Activated CD4-positive, alpha-beta T cell treated with anti-CD3 and anti-CD28 coated beads for 4 hours (primary cell): ENCODE data around the gene NXT1.

Experiments
- DNase-seq, 2 donors: peaks; one replicate each; pipeline ENCODE4 v3.0.0-alpha.2; 2020

NXT1 gene

DNA sequence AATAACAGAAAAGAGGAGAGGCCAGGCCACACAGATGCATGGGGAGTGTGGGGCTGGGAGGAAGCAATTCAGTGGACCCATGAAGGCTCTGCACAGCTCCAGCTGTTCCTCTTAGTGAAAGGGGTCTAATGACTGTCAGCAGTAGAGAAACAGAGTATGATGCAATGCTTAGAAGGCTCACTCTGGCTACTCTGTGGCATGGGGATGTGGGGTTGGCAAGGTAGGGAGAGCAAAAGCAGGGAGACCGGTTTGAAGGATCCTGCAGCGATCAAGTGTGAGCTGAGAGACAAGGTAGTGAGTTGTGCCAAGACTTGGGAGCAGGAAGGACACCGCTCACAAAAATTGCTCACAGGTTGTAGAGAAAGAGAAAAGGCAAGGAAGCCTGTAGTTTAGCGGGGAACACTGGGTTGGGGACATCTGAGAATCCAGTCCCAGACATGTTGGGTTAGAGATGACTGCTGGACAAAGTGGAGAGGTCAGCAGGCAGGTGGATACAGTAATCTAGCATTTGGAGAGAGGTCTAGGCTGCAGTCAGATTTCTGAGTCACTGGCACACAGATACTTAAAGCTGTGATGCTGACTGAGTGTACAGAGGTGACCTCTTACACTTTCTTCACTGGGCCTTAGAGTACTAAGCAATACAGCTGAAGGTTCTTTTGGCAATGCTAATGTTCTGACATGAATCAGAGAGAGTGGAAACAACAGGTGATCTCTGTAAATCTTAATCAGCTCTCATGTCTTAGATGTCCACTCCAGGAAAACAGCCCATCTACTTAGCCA lies 43.6 kb downstream of the NXT1 start:
- no peak for DNase-seq

DNA sequence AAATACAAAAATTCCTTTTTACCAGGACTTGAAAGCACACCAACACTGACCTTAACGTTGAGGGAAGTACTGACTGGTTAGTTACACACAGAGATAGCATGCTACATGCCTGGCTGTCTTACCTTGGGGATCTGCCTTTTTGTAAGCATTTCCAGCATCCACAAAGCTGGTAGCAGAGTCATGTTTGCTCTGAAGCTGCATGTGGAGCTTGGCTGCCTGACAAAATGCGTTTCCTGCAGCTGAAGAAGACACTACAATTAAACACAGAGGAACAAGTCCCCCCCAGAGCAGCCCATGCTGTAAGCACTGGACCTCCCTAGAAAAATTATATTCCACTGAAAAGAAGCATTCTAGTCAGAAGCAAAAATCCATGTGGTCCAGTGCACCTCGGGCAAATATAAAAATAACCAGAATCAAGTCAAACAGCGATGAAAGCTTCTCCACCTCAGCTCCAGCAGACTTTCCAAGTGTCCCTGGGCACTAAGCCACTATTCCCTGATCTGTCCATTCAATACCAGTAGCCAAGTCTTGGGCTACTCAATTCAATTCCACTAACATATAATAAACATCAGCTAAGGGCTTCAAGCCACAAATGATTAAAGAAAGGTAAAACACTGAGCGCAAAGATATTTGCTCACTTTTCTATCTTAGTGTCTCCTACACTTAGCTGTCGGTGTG lies 46.5 kb downstream of the NXT1 start:
- DNase-seq = no peak

DNA sequence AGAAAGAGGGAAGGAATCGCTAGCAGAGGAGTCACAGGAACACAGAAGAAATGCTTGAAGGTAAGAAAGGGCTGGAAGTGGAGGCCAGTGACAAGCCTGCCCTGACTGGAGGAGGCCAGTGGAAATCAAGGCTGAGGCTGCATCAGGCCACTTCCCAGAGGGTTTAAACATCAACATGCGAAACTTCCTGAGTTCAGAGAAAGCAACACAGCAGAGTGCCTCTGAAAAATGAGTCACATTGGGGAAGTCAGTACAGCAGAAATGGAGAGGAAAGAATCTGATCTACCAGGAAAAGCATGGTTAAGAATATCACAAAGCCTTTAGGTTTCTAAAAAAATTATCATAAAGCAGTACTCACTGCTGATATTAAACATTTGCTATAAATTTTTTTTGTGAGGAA lies 47.4 kb downstream of the NXT1 start:
- DNase-seq = no peak

DNA sequence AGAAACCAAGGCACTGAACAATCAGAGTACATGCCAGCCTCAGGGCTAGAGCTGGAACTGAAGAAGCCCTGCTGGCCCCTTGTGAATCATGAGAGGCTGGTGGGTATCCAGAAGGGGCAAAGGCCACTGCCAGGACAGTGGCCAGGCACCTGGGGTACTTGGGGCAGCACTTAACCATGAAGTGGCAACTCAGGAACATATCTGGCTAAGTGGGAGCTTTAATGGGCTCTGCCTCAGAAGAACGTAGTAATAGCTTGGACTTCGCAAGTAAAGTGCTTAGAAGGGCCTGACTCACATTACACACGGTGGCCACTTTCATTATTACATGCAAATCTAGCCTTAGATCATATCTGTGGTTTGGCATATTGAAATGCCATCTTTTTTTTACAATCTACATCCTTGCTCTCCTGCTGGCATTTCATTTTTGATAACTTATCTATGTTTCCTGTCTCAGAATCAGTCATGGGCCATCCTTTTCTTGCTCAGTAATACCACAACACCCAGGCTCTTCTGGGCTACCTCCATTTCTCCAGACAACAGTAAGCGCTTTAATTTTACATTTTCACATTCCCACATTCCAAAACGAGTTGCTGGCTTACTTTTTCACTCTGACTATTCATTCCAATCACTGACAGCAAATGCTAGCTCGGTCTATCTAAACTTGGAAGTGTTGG lies 49.1 kb downstream of the NXT1 start:
- DNase-seq = no peak

DNA sequence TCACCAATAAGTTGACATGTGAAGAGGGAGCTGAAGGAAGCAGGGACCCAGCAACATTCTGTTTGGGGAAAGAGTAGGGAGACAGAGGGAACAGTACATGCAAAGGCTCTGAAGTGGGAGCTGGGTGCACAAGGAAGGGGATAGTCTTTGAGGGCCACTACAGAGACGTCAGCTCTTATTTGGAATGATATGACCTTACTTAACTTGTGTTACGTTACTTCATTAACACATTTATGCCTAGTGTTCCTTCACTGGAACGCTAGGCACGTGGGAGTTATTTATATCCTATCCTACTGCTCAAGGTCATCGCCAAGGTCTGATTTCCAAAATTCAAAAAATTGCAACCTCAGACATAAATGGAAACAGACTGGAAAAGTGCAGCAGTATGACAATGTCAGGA lies 50.5 kb downstream of the NXT1 start:
- DNase-seq = no peak

DNA sequence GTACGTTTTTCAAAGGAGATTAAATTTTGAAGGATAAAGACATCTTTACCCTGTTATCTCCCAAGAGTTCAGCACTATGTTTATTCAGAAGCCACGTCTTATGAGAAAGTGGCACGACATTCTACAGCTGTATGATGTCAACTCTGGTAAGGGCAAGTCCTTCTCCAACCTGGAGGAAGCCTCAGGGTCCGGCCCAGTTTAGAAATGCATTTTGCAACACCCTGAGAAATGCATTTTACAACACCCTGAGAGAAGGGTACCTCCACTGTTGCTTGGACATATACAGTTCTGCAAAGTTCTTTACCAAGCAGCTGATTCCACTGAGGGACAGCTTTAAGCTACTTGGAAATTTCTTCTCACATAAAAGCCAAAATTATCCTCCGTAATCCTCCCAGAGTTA lies 53.2 kb downstream of the NXT1 start:
- DNase-seq = no peak

DNA sequence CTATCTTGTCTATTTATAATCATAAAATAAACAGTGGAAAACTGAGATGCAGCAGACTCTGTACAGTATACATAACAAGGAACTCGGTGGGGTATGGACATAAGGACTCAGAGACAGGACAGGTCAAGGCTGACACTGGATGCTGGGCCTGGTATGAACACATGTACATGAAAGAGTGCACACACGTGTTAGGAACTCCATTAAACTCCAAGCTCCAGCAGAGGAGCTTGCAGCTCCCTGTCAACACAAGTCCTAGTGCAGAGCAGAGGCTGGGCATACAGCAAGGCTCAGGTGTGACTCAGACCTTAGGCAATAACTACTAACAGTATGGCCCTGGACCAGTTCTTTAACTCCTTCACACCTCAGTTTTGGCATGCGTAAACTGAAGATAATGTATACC lies 53.6 kb downstream of the NXT1 start:
- DNase-seq = no peak
